ENCODE measurements around the gene IKBKG.
"Not testable (repeated sequence)": the region's sequence is repeated elsewhere in the genome, so short reads cannot be mapped to it uniquely, and the experiment has no call there.

IKBKG gene

DNA sequence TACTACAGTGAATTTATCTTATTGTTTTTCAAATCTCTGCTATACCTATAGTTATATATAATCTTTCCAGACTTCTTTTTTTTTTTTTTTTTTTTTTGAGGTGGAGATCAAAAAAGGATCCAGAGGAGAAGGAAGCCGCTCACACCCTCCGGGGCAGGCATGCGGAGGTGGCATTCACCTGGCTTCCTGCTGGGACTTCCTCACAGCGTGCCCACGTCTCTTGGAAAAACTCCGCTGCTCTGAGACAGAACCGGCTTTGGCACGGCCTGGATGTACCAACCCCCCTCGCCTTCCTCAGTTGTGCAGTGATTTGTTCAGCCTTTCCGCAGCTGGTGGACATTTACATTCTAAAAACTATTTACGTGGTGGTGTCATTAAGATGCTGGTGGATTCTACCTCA, 60.6 kb downstream of the IKBKG start:
- DNase-seq: not testable (repeated sequence)

DNA sequence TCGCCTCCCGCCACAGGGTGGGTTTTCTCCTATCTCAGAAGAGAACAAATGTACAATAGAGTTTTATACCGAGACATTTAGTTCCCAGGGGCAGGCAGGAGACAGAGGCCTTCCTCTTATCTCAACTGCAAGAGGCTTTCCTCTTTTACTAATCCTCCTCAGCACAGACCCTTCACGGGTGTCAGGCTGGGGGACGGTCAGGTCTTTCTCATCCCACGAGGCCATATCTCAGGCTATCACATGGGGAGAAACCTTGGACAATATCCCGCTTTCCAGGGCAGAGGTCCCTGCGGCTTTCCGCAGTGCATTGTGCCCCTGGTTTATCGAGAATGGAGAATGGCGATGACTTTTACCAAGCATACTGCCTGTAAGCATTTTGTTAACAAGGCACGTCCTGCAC, 61.4 kb downstream of the IKBKG start:
- DNase-seq: not testable (repeated sequence)

DNA sequence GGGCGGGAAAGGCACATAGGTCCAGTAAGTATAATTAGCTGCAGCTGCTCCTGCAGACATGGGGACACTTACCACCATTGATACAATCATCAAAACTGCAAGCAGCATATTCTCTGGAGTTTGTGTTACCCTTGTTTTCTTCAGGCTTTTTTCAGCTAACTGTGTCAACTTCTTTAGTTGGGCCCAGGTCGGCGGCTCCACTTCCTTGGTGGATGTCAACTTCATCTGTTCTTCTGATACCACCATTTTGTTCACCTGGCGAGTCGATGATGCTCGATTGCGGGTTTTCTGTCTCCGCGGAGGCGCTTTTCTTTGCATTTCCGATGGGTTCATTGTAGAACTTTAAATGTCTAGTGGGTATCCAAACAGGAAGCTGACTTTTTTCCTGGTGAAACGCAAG, 63.7 kb downstream of the IKBKG start:
- not testable (repeated sequence) for DNase-seq

DNA sequence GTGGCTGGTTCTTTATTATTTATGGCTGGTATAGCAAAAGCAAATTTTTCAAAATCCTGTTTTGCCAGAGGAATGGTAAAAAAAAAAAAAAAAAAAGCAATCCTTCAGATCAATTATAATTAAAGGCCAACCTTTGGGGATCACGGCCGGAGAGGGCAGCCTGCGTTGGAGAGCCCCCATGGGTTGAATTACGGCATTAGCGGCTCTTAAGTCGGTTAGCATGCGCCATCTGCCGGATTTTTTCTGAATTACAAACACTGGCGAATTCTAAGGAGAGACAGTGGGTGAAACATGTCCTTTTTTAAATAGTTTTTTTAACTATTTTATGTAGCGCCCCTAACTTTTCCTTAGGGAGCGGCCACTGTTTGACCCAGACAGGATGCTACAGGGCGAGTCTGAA, 66.2 kb downstream of the IKBKG start:
- not testable (repeated sequence) for DNase-seq

All from activated naive CD4-positive, alpha-beta T cell treated with Interleukin-2 at 50 U/mL for 16 hours (primary cell).